ENCODE measurements around the gene ISG20.

The ISG20 gene

GRCh38 chr15:88624156-88624970, 14.5 kb upstream of the ISG20 start:
- DNase-seq (ENCODE audit: extremely low read depth, low read depth): no peak
- TF ChIP-seq CTCF (IDR thresholded peaks at IDR 0.05; ENCODE audit: low read depth, low read length): peak; percentile 38

- DNase-seq (ENCODE audit: extremely low read depth, low read depth): no peak
- no peak for TF ChIP-seq CTCF (IDR thresholded peaks at IDR 0.05; ENCODE audit: low read depth, low read length)
These were observed 13.8 kb upstream of the ISG20 start for GRCh38 chr15:88624971-88625490.

DNA sequence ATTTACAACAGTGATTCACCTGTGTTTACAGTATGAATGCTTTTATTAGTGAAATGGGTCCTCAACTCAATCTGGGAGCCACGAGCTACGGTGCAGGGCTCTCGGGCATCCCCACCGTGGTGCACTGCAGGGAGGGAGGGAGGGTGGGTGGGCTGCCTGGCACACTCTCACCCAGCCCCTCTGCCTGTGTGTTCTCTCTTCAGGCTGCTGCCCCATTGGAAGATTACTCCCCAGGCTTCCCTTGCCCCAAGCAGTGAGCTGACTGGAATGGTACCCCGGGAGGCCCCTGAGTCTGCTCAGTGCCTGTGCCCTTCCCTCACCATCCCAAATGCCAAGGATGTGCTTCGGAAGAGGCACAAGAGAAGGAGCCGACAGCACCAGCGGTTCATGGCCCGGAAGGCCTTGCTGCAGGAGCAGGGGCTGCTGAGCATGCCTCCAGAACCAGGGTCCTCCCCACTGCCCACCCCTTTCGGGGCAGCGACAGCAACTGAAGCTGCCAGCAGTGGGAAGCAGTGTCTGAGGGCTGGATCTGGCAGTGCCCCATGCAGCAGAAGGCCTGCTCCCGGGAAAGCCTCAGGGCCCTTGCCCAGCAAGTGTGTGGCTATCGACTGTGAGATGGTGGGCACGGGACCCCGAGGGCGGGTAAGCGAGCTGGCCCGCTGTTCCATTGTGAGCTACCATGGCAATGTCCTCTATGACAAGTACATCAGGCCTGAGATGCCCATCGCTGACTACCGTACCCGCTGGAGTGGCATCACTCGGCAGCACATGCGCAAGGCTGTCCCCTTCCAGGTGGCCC, 12.7 kb upstream of the ISG20 start:
- no peak for DNase-seq (ENCODE audit: extremely low read depth, low read depth)
- TF ChIP-seq CTCF (IDR thresholded peaks at IDR 0.05; ENCODE audit: low read depth, low read length): no peak

DNA sequence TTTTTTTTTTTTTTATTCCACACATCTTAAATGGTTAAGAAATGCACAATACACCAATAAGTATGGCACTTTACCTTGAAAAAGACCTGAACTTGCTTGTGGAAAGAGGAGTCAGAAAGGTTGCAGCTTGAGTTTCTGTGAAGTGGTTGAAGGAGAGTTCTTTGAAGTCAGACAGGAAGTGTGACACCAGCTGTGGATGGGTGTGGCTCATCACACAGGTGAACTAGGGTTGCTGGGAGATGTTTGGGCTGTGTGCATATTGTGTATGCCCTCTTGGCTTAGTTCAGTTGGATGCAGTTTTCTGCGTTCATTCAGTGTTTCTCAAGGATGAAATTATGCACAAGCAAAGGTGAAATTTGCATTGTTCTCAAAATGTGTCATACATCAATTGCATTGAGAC, 11.4 kb upstream of the ISG20 start:
- no peak for DNase-seq (ENCODE audit: extremely low read depth, low read depth)
- TF ChIP-seq CTCF (IDR thresholded peaks at IDR 0.05; ENCODE audit: low read depth, low read length): no peak

GRCh38 chr15:88628018-88628654, 10.7 kb upstream of the ISG20 start:
- TF ChIP-seq CTCF (IDR thresholded peaks at IDR 0.05; ENCODE audit: low read depth, low read length): no peak
- no peak for DNase-seq (ENCODE audit: extremely low read depth, low read depth)

- TF ChIP-seq CTCF (IDR thresholded peaks at IDR 0.05; ENCODE audit: low read depth, low read length): no peak
- no peak for DNase-seq (ENCODE audit: extremely low read depth, low read depth)
These were observed 9.7 kb upstream of the ISG20 start for GRCh38 chr15:88629071-88629470.
